ENCODE results near the gene TIMM44.
"Not testable (repeated sequence)": the region's sequence is repeated elsewhere in the genome, so short reads cannot be mapped to it uniquely, and the experiment has no call there.

The TIMM44 gene

GRCh38 chr19:7947939-7948338 lies 4.5 kb upstream of the TIMM44 start:
- no peak for DNase-seq (ENCODE audit: low spot score)

- DNase-seq (ENCODE audit: low spot score): peak; percentile 86
Measured at GRCh38 chr19:7944177-7944761, 803 bp upstream of the TIMM44 start.

- DNase-seq (ENCODE audit: low spot score): no peak
Measured at GRCh38 chr19:7942981-7943443, 454 bp downstream of the TIMM44 start.

- DNase-seq (ENCODE audit: low spot score): no peak
Measured at GRCh38 chr19:7941895-7942596, 1.4 kb downstream of the TIMM44 start.

- no peak for DNase-seq (ENCODE audit: low spot score)
Measured at GRCh38 chr19:7940841-7941240, 2.6 kb downstream of the TIMM44 start.

GRCh38 chr19:7934766-7935165 lies 8.7 kb downstream of the TIMM44 start:
- DNase-seq (ENCODE audit: low spot score): no peak

GRCh38 chr19:7933828-7934725 lies 9.4 kb downstream of the TIMM44 start:
- DNase-seq (ENCODE audit: low spot score): no peak

- no peak for DNase-seq (ENCODE audit: low spot score)
Measured at GRCh38 chr19:7933411-7933810, 10.1 kb downstream of the TIMM44 start.

- DNase-seq (ENCODE audit: low spot score): no peak
Measured at GRCh38 chr19:7932930-7933300, 10.6 kb downstream of the TIMM44 start.

- no peak for DNase-seq (ENCODE audit: low spot score)
Measured at GRCh38 chr19:7932276-7932929, 11.1 kb downstream of the TIMM44 start.

- DNase-seq (ENCODE audit: low spot score): no peak
Measured at GRCh38 chr19:7931221-7932061, 12.0 kb downstream of the TIMM44 start.

- no peak for DNase-seq (ENCODE audit: low spot score)
Measured at GRCh38 chr19:7930765-7931164, 12.7 kb downstream of the TIMM44 start.

- DNase-seq (ENCODE audit: low spot score): not testable (repeated sequence)
Measured at GRCh38 chr19:7930030-7930429, 13.4 kb downstream of the TIMM44 start.

GRCh38 chr19:7928741-7929701 lies 14.4 kb downstream of the TIMM44 start:
- peak; percentile 73 for DNase-seq (ENCODE audit: low spot score)

GRCh38 chr19:7928334-7928706 lies 15.1 kb downstream of the TIMM44 start:
- no peak for DNase-seq (ENCODE audit: low spot score)

- DNase-seq (ENCODE audit: low spot score): no peak
Measured at GRCh38 chr19:7927605-7928333, 15.7 kb downstream of the TIMM44 start.

- no peak for DNase-seq (ENCODE audit: low spot score)
Measured at GRCh38 chr19:7926727-7927604, 16.5 kb downstream of the TIMM44 start.

GRCh38 chr19:7926021-7926726 lies 17.3 kb downstream of the TIMM44 start, which contains the start of gene CTXN1:
CTXN1 (minus strand) TSS chr19:7926135; CDS start chr19:7925538, 597 bp downstream.
- peak; percentile 90 for DNase-seq (ENCODE audit: low spot score)
